ENCODE measurements around the gene THBD. TPM values are rescaled to one million over a fixed set of nuclear protein-coding genes. Genes with fewer than 3 reads are reported as not detected.

THBD gene
- total and polyA plus RNA-seq, 2 experiments from 2014 or later: 0.10 to 0.97 TPM

- Mint-ChIP-seq H3K4me1 (peaks cover 24% of the 10 kb centered on the region), H3K27me3 (ENCODE audit: insufficient read depth, low read depth, poor library complexity) (peaks cover 2% of the 10 kb centered on the region), H3K4me3 (no peak overlapping the region), H3K36me3 (ENCODE audit: low read depth) (no peaks in the 10 kb centered on the region), H3K27ac (no peak overlapping the region), H3K9me3 (0 out of 3 replicates have a peak, but pooled peaks cover 3% of the 10 kb centered on the region)
- DNase-seq (ENCODE audit: low spot score) (no peak), ATAC-seq (no peak)
- no peaks in the 10 kb centered on the region for H3K79me2 ChIP-seq (replicated peaks; ENCODE audit: insufficient read depth)
- TF ChIP-seq JUNB (IDR thresholded peaks at IDR 0.05; ENCODE audit: unreplicated experiment) (no peak), ZNF331 (CRISPR knock-in tag; IDR thresholded peaks at IDR 0.05; ENCODE audit: low read depth) (no peak), EZH2phosphoT487 (IDR thresholded peaks at IDR 0.05; ENCODE audit: unreplicated experiment) (no peak), STAT1 (IDR thresholded peaks at IDR 0.05; ENCODE audit: unreplicated experiment) (no peak), POLR2AphosphoS5 (IDR thresholded peaks at IDR 0.05; ENCODE audit: low read depth) (no peak), ZNF462 (CRISPR knock-in tag; IDR thresholded peaks at IDR 0.05) (no peak), REST (IDR thresholded peaks at IDR 0.05; ENCODE audit: unreplicated experiment) (no peak), ETS1 (IDR thresholded peaks at IDR 0.05) (no peak), ZNF114 (CRISPR knock-in tag; IDR thresholded peaks at IDR 0.05) (no peak), NANOG (IDR thresholded peaks at IDR 0.05; ENCODE audit: borderline replicate concordance) (no peak), CREB1 (CRISPR knock-in tag; IDR thresholded peaks at IDR 0.05; ENCODE audit: low read depth) (no peak), EZH2 (IDR thresholded peaks at IDR 0.05; ENCODE audit: low read depth, unreplicated experiment) (no peak), CTCF (conservative IDR thresholded peaks at IDR 0.05; ENCODE audit: low read depth in 2 of 2) (no peak)
- H3K4me3 ChIP-seq: no peak overlapping the region
- no peaks in the 10 kb centered on the region for H4K20me1 ChIP-seq (replicated peaks; ENCODE audit: insufficient read depth)
- no peaks in the 10 kb centered on the region for H3K36me3 ChIP-seq (ENCODE audit: insufficient read depth)
- peaks cover 10% of the 10 kb centered on the region for H3K9me2 ChIP-seq (ENCODE audit: insufficient read depth)
- H3K4me1 ChIP-seq (ENCODE audit: insufficient read depth): peaks cover 23% of the 10 kb centered on the region
- H3K27me3 ChIP-seq (ENCODE audit: insufficient read depth): no peaks in the 10 kb centered on the region
- no peak overlapping the region for H3K27ac ChIP-seq (ENCODE audit: low read depth)
- H2AFZ ChIP-seq: 0 out of 2 replicates have a peak overlapping the region, but pooled peaks have one; percentile 13
- no peak overlapping the region for H3K4me2 ChIP-seq
- no peaks in the 10 kb centered on the region for H3F3A ChIP-seq (replicated peaks; ENCODE audit: low read depth)
Measured at GRCh38 chr20:23059001-23059400, 9.5 kb upstream of the THBD start.
